Measurements from ENCODE around the gene GLTP.

The GLTP gene

DNA sequence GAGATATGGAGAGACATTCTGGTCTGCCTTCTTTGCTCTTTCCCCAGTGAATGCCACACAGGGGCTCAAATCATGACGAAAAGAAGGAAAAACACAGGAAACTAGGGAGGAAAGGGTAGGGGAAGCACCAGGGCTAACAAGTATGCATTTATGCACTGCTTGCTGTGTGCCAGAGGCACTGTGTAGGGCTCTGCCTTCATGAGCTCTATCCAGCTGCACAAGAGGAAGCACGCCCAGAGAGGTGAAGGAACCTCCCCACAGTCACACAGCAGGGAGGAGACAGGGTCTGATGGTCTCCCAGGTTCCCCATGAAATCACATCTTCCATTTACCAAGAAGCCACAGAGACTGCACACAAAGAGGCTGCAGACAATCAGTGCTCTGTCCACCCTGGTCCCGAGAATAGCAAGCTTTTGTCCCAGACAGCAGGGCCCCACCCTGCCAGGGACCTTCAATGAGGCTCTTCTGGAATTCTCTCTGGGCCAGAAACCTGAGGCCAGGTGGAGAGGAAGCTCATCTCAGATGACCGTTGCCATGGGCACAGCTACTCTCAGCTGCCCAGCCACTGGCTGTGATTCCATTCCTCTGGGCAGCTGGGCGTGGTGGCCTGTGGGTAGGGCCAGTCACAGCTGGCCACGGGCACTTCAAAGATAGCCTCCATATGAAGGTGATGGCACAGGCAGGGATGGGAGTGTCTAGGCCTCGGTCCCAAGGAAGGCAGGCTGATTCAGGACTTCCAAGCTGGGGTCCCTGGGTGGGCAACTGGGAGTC is 39.9 kb downstream of the GLTP start:
- no peak for DNase-seq

- no peak for DNase-seq
Measured at GRCh38 chr12:109839444-109839843, 40.9 kb downstream of the GLTP start.

- no peak for DNase-seq
Measured at GRCh38 chr12:109836916-109837315, 43.4 kb downstream of the GLTP start.

GRCh38 chr12:109835827-109836226 is 44.5 kb downstream of the GLTP start:
- DNase-seq, result no peak

GRCh38 chr12:109833307-109834189 is 46.8 kb downstream of the GLTP start, which contains the start of gene TRPV4:
Gene TRPV4 (minus strand): TSS chr12:109833398. CDS start chr12:109814796, 18,602 bp downstream.
- DNase-seq, result no peak

GRCh38 chr12:109832541-109833306 is 47.6 kb downstream of the GLTP start:
- DNase-seq, result no peak

GRCh38 chr12:109831929-109832328 is 48.4 kb downstream of the GLTP start:
- DNase-seq, result no peak

DNA sequence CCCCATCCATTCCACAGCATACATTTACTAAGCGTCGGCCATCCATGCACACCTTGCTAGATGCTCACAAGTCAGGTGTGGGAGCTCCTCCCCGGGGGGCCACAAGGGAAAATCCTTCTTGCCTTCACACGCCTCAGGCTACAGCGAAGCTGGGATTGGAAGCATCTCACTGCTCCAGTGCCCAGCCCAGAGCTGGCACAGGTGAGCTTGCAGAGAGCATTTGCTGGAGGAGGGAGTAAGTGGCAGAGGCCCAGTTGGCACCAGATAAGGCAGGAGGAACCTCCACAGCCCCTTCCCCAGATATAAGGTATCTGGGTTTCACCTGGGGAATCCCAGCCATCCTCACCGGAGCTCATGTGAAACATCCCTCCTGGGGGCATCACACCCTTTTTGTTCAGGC is 49.0 kb downstream of the GLTP start:
- no peak for DNase-seq

- no peak for DNase-seq
Measured at GRCh38 chr12:109830718-109831117, 49.6 kb downstream of the GLTP start.

DNA sequence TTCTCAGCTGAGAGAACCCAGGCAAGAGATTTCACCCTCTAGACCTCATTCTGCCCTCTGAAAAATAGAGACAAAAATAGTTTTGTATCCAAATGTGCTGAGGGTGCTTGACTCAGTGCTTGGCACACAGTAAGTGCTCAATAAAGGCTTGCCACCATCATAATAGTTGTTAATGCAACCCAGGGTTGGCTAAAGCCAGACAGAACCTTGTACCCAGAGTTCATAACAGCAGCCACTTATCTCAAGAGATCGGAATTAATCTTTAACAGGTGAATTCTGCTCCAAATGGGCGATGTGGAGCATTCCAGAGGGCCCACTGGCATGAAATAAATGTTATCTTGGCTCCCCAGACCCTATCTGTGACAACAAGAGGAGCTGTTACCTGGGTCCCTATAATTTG is 50.1 kb downstream of the GLTP start:
- DNase-seq, result no peak

- DNase-seq, result no peak
Measured at GRCh38 chr12:109829667-109830066, 50.7 kb downstream of the GLTP start.

- DNase-seq, result no peak
Measured at GRCh38 chr12:109828754-109829511, 51.4 kb downstream of the GLTP start.

DNA sequence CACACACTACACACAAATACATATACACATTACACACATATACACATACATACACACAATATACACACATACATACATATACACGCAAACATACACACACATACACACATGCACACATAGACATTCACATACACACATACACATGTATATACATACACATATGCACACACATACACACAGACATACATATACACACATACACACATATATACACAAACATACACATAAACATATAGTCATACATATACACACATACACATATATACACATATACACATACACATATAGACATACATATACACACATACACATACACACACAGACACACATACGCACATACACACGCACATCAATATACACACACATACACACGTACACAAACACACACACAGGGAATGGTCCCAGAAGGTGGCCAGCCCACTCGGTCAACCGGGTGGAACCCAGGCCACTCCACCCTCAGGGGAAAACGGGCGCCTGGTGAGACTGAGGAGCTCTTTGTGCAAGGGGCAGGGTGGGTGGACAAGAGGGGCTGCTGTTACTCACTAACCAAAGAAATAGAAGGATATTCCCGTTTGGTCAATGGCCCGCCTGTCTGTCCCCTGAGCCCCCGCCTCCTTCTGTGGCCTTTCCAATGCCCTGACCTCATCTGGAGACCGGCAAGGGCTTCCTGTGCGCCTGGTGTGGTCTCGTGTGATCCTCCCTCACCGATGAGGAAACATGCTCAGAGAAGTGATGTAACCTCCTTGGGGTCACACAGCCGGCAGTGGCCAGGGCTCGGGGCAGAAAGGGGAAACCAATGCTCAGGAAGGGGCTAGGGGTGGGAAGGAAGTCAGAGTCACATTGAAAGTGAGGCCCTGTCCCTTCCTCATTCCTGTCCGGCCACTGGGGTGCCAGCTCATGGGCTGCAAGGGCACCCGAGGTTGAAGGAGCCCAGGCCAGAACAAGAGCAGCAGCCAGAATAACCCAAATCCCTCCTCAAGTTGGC is 52.5 kb downstream of the GLTP start:
- DNase-seq, result no peak

DNA sequence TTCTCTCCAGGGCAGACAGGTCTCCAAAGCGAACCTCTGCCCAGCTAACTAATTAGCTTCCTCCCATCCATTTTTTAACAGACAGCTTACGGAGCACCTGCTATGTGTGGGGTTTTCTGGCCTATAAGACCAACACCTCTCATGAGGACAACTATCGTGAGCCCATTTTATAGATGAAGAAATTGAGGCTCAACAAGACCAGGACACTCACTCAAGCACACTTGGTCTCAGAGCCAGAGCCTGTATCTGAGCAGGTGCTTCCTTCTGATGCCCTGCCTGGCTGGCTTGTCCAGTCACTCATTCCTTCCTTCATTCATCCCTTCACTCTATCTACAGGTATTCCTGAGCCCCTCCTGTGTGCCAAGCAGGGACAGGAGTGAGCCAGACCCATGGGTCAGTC is 53.3 kb downstream of the GLTP start:
- DNase-seq, result no peak

GRCh38 chr12:109824731-109825130 is 55.6 kb downstream of the GLTP start:
- no peak for DNase-seq

DNA sequence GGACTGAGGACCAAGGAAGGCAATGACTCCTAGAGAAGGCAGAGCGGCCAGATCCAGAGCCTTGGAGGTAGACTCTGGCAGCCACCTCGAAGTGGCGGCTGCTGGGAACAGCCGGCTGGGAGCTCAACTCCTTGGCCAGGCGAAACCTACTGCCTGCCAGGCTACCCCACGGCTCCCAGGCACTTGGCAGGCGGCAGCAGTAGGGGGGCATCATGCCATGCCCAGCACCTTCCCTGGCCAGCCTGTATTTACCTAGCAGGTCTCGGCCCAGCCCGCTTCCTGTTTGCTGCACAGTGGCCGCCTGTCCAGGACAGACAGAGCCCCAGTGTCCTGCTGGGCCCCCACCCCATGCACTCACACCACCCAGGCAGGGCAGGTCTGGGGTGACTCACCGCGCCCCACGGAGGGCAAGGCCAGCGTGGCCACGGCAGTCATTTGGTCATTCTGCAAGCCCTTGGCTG is 57.4 kb downstream of the GLTP start:
- no peak for DNase-seq

- DNase-seq, result no peak
Measured at GRCh38 chr12:109822416-109822815, 57.9 kb downstream of the GLTP start.

GRCh38 chr12:109821968-109822367 is 58.4 kb downstream of the GLTP start:
- no peak for DNase-seq

GRCh38 chr12:109820816-109821381 is 59.4 kb downstream of the GLTP start:
- no peak for DNase-seq

GRCh38 chr12:109818905-109819500 is 61.3 kb downstream of the GLTP start:
- no peak for DNase-seq
